Endothelial cell of umbilical vein (primary cell): Measurements from ENCODE around the gene MYH9.

Experiments
- CTCF ChIP-seq, 2 donors: IDR thresholded peaks; 1 replicate in 1 of 2; 2 replicates in 1 of 2; pipeline ENCODE4 v1.5.1; 2011; ENCODE audit warnings: low read length in 2 of 2, mild to moderate bottlenecking in 2 of 2, moderate library complexity in 2 of 2, control low read depth in 1 of 2, inconsistent platforms in 1 of 2, low read depth in 1 of 2; ENCODE audit not compliant: insufficient read depth in 1 of 2; ENCODE audit errors: extremely low read depth in 1 of 2
- EZH2 ChIP-seq: IDR thresholded peaks from 2 replicates; pipeline ENCODE4 v1.6.1; 2012; ENCODE audit warnings: borderline replicate concordance, low read depth, mild to moderate bottlenecking, moderate library complexity, low read length, inconsistent platforms; ENCODE audit not compliant: severe bottlenecking
- GATA2 ChIP-seq: IDR thresholded peaks from 2 replicates; pipeline ENCODE4 v1.7.0; 2011; ENCODE audit warnings: low read depth, mild to moderate bottlenecking, moderate library complexity, mixed read lengths, low read length; ENCODE audit not compliant: insufficient read length, insufficient read depth
- MAX ChIP-seq: IDR thresholded peaks from 2 replicates; pipeline ENCODE4 v1.6.1; 2011; ENCODE audit not compliant: insufficient read depth, insufficient read length
- MYC ChIP-seq: IDR thresholded peaks from one replicate; pipeline ENCODE4 v1.6.1; 2011; ENCODE audit warnings: mild to moderate bottlenecking, low read depth, low read length
- POLR2A ChIP-seq: IDR thresholded peaks from 2 replicates; pipeline ENCODE4 v1.6.1; 2012; ENCODE audit warnings: low read depth, mild to moderate bottlenecking, control low read depth, low read length
- POLR2AphosphoS5 ChIP-seq: IDR thresholded peaks from 2 replicates; pipeline ENCODE4 v1.6.1; 2012; ENCODE audit warnings: low read depth, mild to moderate bottlenecking, control low read depth, low read length, moderate library complexity; ENCODE audit not compliant: insufficient read depth

GRCh38 chr22:36284171-36284571, 103.6 kb downstream of the MYH9 start:
- TF ChIP-seq CTCF (IDR thresholded peaks at IDR 0.05; ENCODE audit: extremely low read depth in 1 of 2, insufficient read depth in 1 of 2, low read depth in 1 of 2, low read length in 2 of 2) (no peak), POLR2A (no peak), POLR2AphosphoS5 (no peak), MAX (no peak), MYC (no peak), GATA2 (no peak), EZH2 (no peak)
